Transverse colon (tissue), 4 donors: ENCODE measurements around the gene CD300A. TPM values are rescaled to one million over a fixed set of nuclear protein-coding genes. Genes with fewer than 3 reads are reported as not detected.

Source experiments
- DNase-seq: peaks from one replicate; pipeline ENCODE4 v3.0.0-alpha.2; 2019
- H3K27ac ChIP-seq, 4 donors: fragments of 200-600 bp; sonication (generic); 2 replicates each; pipeline ENCODE4 v1.5.1; 2016 to 2018; ENCODE audit warnings: inconsistent platforms in 4 of 4
- H3K27me3 ChIP-seq: fragments of 200-600 bp; sonication (generic); 2 replicates; pipeline ENCODE4 v1.5.1; 2017; ENCODE audit warnings: inconsistent platforms
- H3K36me3 ChIP-seq, 4 donors: fragments of 200-600 bp; sonication (generic); 2 replicates each; pipeline ENCODE4 v1.5.1; 2017 to 2019; ENCODE audit warnings: inconsistent platforms in 4 of 4
- H3K4me1 ChIP-seq, 4 donors: fragments of 200-600 bp; sonication (generic); 2 replicates each; pipeline ENCODE4 v1.5.1; 2017 to 2020; ENCODE audit warnings: inconsistent platforms in 4 of 4
- H3K4me3 ChIP-seq, 4 donors: fragments of 200-600 bp; sonication (generic); 1 replicate in 1 of 4; 2 replicates in 3 of 4; pipeline versions ENCODE4 v1.5.1 to v1.6.1; 2017 to 2019; ENCODE audit warnings: inconsistent platforms in 4 of 4
- H3K9me3 ChIP-seq, 2 donors: fragments of 200-600 bp; sonication (generic); 2 replicates each; pipeline ENCODE4 v1.5.1; 2017 to 2019; ENCODE audit warnings: inconsistent platforms in 2 of 2
- CTCF ChIP-seq, 5 experiments: fragments of 200-600 bp in 3 of 5; fragments of 450-650 bp in 2 of 5; sonication (generic) in 3 of 5; IDR thresholded peaks; 1 replicate in 2 of 5; 2 replicates in 3 of 5; pipeline ENCODE4 v1.5.1; 2016 to 2017; ENCODE audit warnings: antibody characterized with exemption in 5 of 5, inconsistent platforms in 3 of 5, mild to moderate bottlenecking in 2 of 5, moderate library complexity in 1 of 5
- EP300 ChIP-seq: sonication (generic); formaldehyde crosslinking; IDR thresholded peaks from one replicate; pipeline ENCODE4 v1.6.1; 2017; ENCODE audit warnings: antibody characterized with exemption, low read depth
- POLR2A ChIP-seq: fragments of 450-650 bp; IDR thresholded peaks from one replicate; pipeline ENCODE4 v1.6.1; 2016; ENCODE audit warnings: antibody characterized with exemption, mild to moderate bottlenecking, moderate library complexity
- POLR2AphosphoS5 ChIP-seq, 3 donors: sonication (generic); formaldehyde crosslinking; IDR thresholded peaks; one replicate each; pipeline ENCODE4 v1.6.1; 2016; ENCODE audit warnings: antibody characterized with exemption in 3 of 3
- WGBS, 2 donors: methylation state at CpG; one replicate each; pipeline ENCODE4 v1.1.5; 2018; ENCODE audit warnings: low coverage in 1 of 2; 5-methylcytosine and 5-hydroxymethylcytosine counted together
- in situ Hi-C, 4 donors: fragments of 200-750 bp; cut with MboI; loops; one replicate each; pipeline versions ENCODE4 v1.15.0 to v1.15.1; 2017; ENCODE audit warnings: low sequenced_read_pairs in 3 of 4, low pct_ligation_motif_present in 1 of 4, low pct_unique_long_range_greater_than_20kb in 1 of 4
- intact Hi-C: fragments of 100-400 bp; cut with DNase I; formaldehyde crosslinking; loops from one replicate; pipeline ENCODE4 v1.15.1; 2023; ENCODE audit warnings: low total_unique reads
- total RNA-seq, 4 donors: library from RNA; depleted of rRNA; stranded (reverse); fragments of >200 nt; gene quantifications; one replicate each; pipeline ENCODE4 v1.1.0, GENCODE V29; 2016

CD300A gene
- total RNA-seq, 4 donors from 2014 or later: 3.1 to 5.1 TPM; not detected in 2

- in situ Hi-C loops (no loop called here), intact Hi-C loops (loop anchor here (10.0 kb wide), 1 partner anchor 230 kb away; the partner anchor contains the start of gene TTYH2)
- TF ChIP-seq EP300: no peak
- H3K27ac ChIP-seq: peak overlapping the region in 2 of 4 donors; percentile 2 to 91
- H3K4me3 ChIP-seq: no peak overlapping the region
- no peaks in the 10 kb centered on the region for H3K9me3 ChIP-seq
- WGBS, 2 donors: 67 to 83% methylated on average over 6 to 7 of the region's 7 CpGs
- H3K36me3 ChIP-seq: peaks cover 0 to 5% (median 0%) of the 10 kb centered on the region in 4 donors
- peaks cover 28 to 36% (median 32%) of the 10 kb centered on the region in 4 donors for H3K4me1 ChIP-seq
- no peaks in the 10 kb centered on the region for H3K27me3 ChIP-seq
- no peak for DNase-seq
These were observed 21.3 kb upstream of the CD300A start for GRCh38 chr17:74445158-74445557.

GRCh38 chr17:74446551-74447500 lies 19.6 kb upstream of the CD300A start:
- in situ Hi-C loops (no loop called here), intact Hi-C loops (loop anchor here (10.0 kb wide), 1 partner anchor 232 kb away; the partner anchor contains the start of gene TTYH2)
- Histone ChIP-seq H3K4me3 (no peak overlapping the region), H3K9me3 (no peaks in the 10 kb centered on the region), H3K27ac (peak overlapping the region in 1 of 4 donors; percentile 30), H3K36me3 (no peaks in the 10 kb centered on the region), H3K4me1 (peaks cover 28 to 35% (median 32%) of the 10 kb centered on the region in 4 donors), H3K27me3 (no peaks in the 10 kb centered on the region)
- 57 to 75% methylated on average over 3 to 31 of the region's 31 CpGs for WGBS, 2 donors
- DNase-seq: no peak
- no peak for TF ChIP-seq POLR2A
- TF ChIP-seq CTCF (IDR thresholded peaks at IDR 0.05): no peak
- TF ChIP-seq EP300: no peak
- TF ChIP-seq POLR2AphosphoS5 (IDR thresholded peaks at IDR 0.05): no peak

GRCh38 chr17:74447628-74448159 lies 18.7 kb upstream of the CD300A start:
- no peaks in the 10 kb centered on the region for H3K9me3 ChIP-seq
- TF ChIP-seq POLR2A: no peak
- TF ChIP-seq CTCF (IDR thresholded peaks at IDR 0.05): no peak
- TF ChIP-seq POLR2AphosphoS5 (IDR thresholded peaks at IDR 0.05): no peak
- no peak for TF ChIP-seq EP300
- 93 to 94% methylated on average over 3 to 11 of the region's 11 CpGs for WGBS, 2 donors
- no peak overlapping the region for H3K27ac ChIP-seq
- no peak overlapping the region for H3K4me3 ChIP-seq
- peaks cover 21 to 33% (median 25%) of the 10 kb centered on the region in 4 donors for H3K4me1 ChIP-seq
- DNase-seq: no peak
- in situ Hi-C loops: no loop called here
- no peaks in the 10 kb centered on the region for H3K36me3 ChIP-seq
- no peaks in the 10 kb centered on the region for H3K27me3 ChIP-seq
- intact Hi-C loops: loop anchor here (10.0 kb wide), 1 partner anchor 233 kb away; the partner anchor contains the start of gene TTYH2

- intact Hi-C loops: loop anchor here (10.0 kb wide), 1 partner anchor 234 kb away; the partner anchor contains the start of gene TTYH2
These were observed 17.7 kb upstream of the CD300A start for GRCh38 chr17:74448756-74449155.

More at GRCh38 chr17:74448756-74449155, 17.7 kb upstream of the CD300A start:
- no peak overlapping the region for H3K27ac ChIP-seq
- in situ Hi-C loops: no loop called here
- H3K9me3 ChIP-seq: no peaks in the 10 kb centered on the region
- no peak overlapping the region for H3K4me3 ChIP-seq
- 70 to 89% methylated on average over 2 to 8 of the region's 8 CpGs for WGBS, 2 donors
- H3K27me3 ChIP-seq: no peaks in the 10 kb centered on the region
- DNase-seq: no peak
- no peaks in the 10 kb centered on the region for H3K36me3 ChIP-seq
- TF ChIP-seq POLR2A (no peak), EP300 (no peak), CTCF (IDR thresholded peaks at IDR 0.05) (no peak), POLR2AphosphoS5 (IDR thresholded peaks at IDR 0.05) (no peak)
- H3K4me1 ChIP-seq: peaks cover 21 to 33% (median 23%) of the 10 kb centered on the region in 4 donors
